NCI-H2107 treated with DMSO at 0.1 percent for 48 hours (cell line): Measurements from ENCODE around the gene TOLLIP.

ENCODE experiments used
- DNase-seq: peaks from one replicate; lab custom pipeline; 2025; ENCODE audit not compliant: unreplicated experiment; lab: John Stamatoyannopoulos, UW

Gene TOLLIP

DNA sequence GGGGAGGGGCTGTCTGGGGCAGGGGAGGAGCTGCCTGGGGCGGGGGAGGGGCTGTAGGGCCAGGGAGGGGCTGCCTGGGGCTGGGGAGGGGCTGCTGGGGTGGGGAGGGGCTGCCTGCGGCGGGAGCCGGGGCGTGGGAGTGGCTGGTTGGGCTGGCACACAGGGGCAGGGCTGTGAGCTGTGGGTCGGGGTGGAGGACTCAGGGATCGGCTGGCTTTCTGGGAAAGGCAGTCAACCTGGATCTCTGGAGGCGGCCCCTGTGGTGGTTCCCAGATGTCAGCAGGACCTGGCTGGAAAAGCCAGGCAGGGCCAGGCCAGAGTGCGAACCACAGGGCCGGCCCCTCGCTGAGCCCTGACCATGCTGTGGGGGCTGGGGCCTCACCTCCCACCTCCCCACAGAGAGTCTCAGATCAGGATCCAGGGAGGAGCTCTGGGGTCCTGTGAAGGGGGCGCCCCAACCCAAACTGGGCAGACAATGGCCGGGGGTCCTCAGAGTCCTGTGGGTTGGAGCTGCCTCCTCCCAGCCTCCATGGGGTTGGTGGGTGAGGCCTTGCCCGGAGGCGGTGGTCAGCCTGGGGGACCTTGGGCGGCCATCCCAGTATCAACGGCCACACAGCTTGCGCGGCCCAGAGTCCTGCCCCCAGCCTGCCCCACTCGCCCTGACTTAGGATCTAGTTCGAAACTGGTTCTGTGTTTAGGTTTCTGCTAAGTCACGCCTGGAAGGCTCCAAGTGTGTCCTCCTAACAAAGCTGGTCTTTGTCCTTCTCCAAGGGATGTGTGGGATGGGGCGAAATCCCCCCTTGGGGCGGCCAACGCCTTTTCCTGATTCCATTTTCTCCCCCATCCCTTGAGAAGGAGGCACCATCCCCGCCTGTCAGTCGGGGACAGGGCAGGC, 84.7 kb downstream of the TOLLIP start:
- no peak for DNase-seq
